Mesenchymal stem cell (in vitro differentiated cells and primary cell): ENCODE data around the gene AK9.

Source experiments
- DNase-seq: peaks from one replicate; pipeline ENCODE4 v3.0.0-alpha.2; 2013
- H2AFZ ChIP-seq: one replicate; pipeline ENCODE4 v1.6.1; 2013; ENCODE audit warnings: low read depth, mild to moderate bottlenecking, control low read depth, inconsistent platforms, low read length, moderate library complexity
- H2AK5ac ChIP-seq: 2 replicates; pipeline ENCODE4 v1.6.1; 2013; ENCODE audit warnings: low read length, moderate library complexity, mild to moderate bottlenecking, inconsistent platforms; ENCODE audit not compliant: severe bottlenecking
- H2BK120ac ChIP-seq: one replicate; pipeline ENCODE4 v1.6.1; 2013; ENCODE audit warnings: low read depth, mild to moderate bottlenecking, inconsistent platforms, low read length, moderate library complexity
- H2BK12ac ChIP-seq, 2 experiments: one replicate each; pipeline ENCODE4 v1.6.1; 2013; ENCODE audit warnings: inconsistent platforms in 2 of 2, low read length in 2 of 2, mild to moderate bottlenecking in 2 of 2, moderate library complexity in 2 of 2, control low read depth in 1 of 2
- H2BK15ac ChIP-seq: one replicate; pipeline ENCODE4 v1.6.1; 2013; ENCODE audit warnings: mild to moderate bottlenecking, low read depth, inconsistent platforms; ENCODE audit not compliant: poor library complexity, severe bottlenecking
- H2BK5ac ChIP-seq: 2 replicates; pipeline ENCODE4 v1.6.1; 2013; ENCODE audit warnings: low read depth, mild to moderate bottlenecking, low read length, control low read depth, inconsistent platforms; ENCODE audit not compliant: poor library complexity, severe bottlenecking
- H3K14ac ChIP-seq, 2 experiments: one replicate each; pipeline ENCODE4 v1.6.1; 2013; ENCODE audit warnings: inconsistent platforms in 2 of 2, low read length in 2 of 2, control low read depth in 1 of 2, mild to moderate bottlenecking in 1 of 2, moderate library complexity in 1 of 2
- H3K18ac ChIP-seq, 2 experiments: one replicate each; pipeline ENCODE4 v1.6.1; 2013; ENCODE audit warnings: inconsistent platforms in 2 of 2, low read length in 2 of 2, control low read depth in 1 of 2, low read depth in 1 of 2, mild to moderate bottlenecking in 1 of 2
- H3K23ac ChIP-seq, 2 experiments: one replicate each; pipeline ENCODE4 v1.6.1; 2013; ENCODE audit warnings: inconsistent platforms in 2 of 2, low read length in 2 of 2, mild to moderate bottlenecking in 2 of 2, moderate library complexity in 2 of 2, control low read depth in 1 of 2
- H3K27ac ChIP-seq: 2 replicates; pipeline ENCODE4 v1.5.1; 2013; ENCODE audit warnings: mild to moderate bottlenecking, moderate library complexity, low read length, control low read depth, inconsistent platforms; ENCODE audit not compliant: poor library complexity, severe bottlenecking
- H3K27me3 ChIP-seq, 2 experiments: 2 replicates each; pipeline versions ENCODE4 v1.6.1 to v1.7.0; 2013; ENCODE audit warnings: low read length in 2 of 2, mild to moderate bottlenecking in 2 of 2, moderate library complexity in 2 of 2, control low read depth in 1 of 2, inconsistent platforms in 1 of 2; ENCODE audit not compliant: control insufficient read depth in 1 of 2, insufficient read depth in 1 of 2
- H3K36me3 ChIP-seq, 2 experiments: 2 replicates each; pipeline versions ENCODE4 v1.6.1 to v1.7.0; 2013; ENCODE audit warnings: low read length in 2 of 2, control low read depth in 1 of 2, inconsistent platforms in 1 of 2, low read depth in 1 of 2, mild to moderate bottlenecking in 1 of 2; ENCODE audit not compliant: insufficient read depth in 2 of 2, control insufficient read depth in 1 of 2
- H3K4ac ChIP-seq, 2 experiments: one replicate each; pipeline ENCODE4 v1.6.1; 2013; ENCODE audit warnings: inconsistent platforms in 2 of 2, low read length in 2 of 2, mild to moderate bottlenecking in 2 of 2, moderate library complexity in 2 of 2, control low read depth in 1 of 2, low read depth in 1 of 2
- H3K4me1 ChIP-seq: 2 replicates; pipeline ENCODE4 v1.6.1; 2013; ENCODE audit warnings: low read depth, low read length, control low read depth; ENCODE audit not compliant: control insufficient read depth, insufficient read depth
- H3K4me2 ChIP-seq: 2 replicates; pipeline ENCODE4 v1.6.1; 2013; ENCODE audit warnings: low read length, mild to moderate bottlenecking, inconsistent platforms; ENCODE audit not compliant: poor library complexity, severe bottlenecking
- H3K4me3 ChIP-seq, 2 experiments: 2 replicates each; pipeline versions ENCODE4 v1.5.1 to v1.7.0; 2013; ENCODE audit warnings: low read length in 2 of 2, mild to moderate bottlenecking in 2 of 2, control low read depth in 1 of 2, low read depth in 1 of 2; ENCODE audit not compliant: insufficient read depth in 1 of 2
- H3K79me1 ChIP-seq: replicated peaks from 2 replicates; pipeline ENCODE4 v1.6.1; 2013; ENCODE audit warnings: mild to moderate bottlenecking, control low read depth, low read length, inconsistent platforms; ENCODE audit not compliant: poor library complexity, severe bottlenecking
- H3K9ac ChIP-seq: 2 replicates; pipeline ENCODE4 v1.7.0; 2013; ENCODE audit warnings: mild to moderate bottlenecking, low read length, moderate library complexity
- H3K9me3 ChIP-seq: 2 replicates; pipeline ENCODE4 v1.7.0; 2013; ENCODE audit warnings: mild to moderate bottlenecking, low read length; ENCODE audit not compliant: control insufficient read depth
- H4K8ac ChIP-seq: one replicate; pipeline ENCODE4 v1.6.1; 2013; ENCODE audit warnings: inconsistent platforms, mild to moderate bottlenecking, low read length, moderate library complexity
- H4K91ac ChIP-seq: one replicate; pipeline ENCODE4 v1.6.1; 2013; ENCODE audit warnings: mild to moderate bottlenecking, low read length, inconsistent platforms
- WGBS: methylation state at CpG from one replicate; pipeline ENCODE4 v1.1.7; 2013; ENCODE audit warnings: mixed read lengths; 5-methylcytosine and 5-hydroxymethylcytosine counted together

The AK9 gene

GRCh38 chr6:109455437-109456110 is 235.4 kb downstream of the AK9 start, which contains the start of gene MICAL1:
Gene MICAL1, minus strand, starts transcription at chr6:109455772. Its CDS starts 1,576 bp downstream, at chr6:109454196.
- H4K8ac ChIP-seq: peak within 1 kb of the TSS; percentile 89
- H3K4me3 ChIP-seq: peak within 1 kb of the TSS; percentile 95
- peak within 1 kb of the TSS; percentile 98 for H3K4me2 ChIP-seq
- H3K9ac ChIP-seq: peak within 1 kb of the TSS; percentile 91
- H3K27ac ChIP-seq: no peak within 1 kb of the TSS
- H3K18ac ChIP-seq: peak within 1 kb of the TSS; percentile 91 to 95
- peak within 1 kb of the TSS; percentile 96 for H2AFZ ChIP-seq
- peak within 1 kb of the TSS in 1 of 2 experiments; percentile 57 for H3K23ac ChIP-seq
- H2BK15ac ChIP-seq: peak within 1 kb of the TSS; percentile 84
- H2BK5ac ChIP-seq: peak within 1 kb of the TSS; percentile 61
- WGBS: under 1% methylated on average over 34 of the region's 70 CpGs
- peak within 1 kb of the TSS in 1 of 2 experiments; percentile 96 for H3K14ac ChIP-seq
- peak within 1 kb of the TSS; percentile 94 for H4K91ac ChIP-seq
- peaks cover 29 to 30% of the 10 kb centered on the region in 2 experiments for H3K36me3 ChIP-seq
- H3K27me3 ChIP-seq: no peaks in the 10 kb centered on the region
- H2AK5ac ChIP-seq: no peak within 1 kb of the TSS
- DNase-seq: peak; percentile 64
- H3K79me1 ChIP-seq: peaks cover 27% of the 10 kb centered on the region
- peak within 1 kb of the TSS; percentile 76 to 89 for H3K4ac ChIP-seq
- H3K4me1 ChIP-seq: peaks cover 20% of the 10 kb centered on the region
- H3K9me3 ChIP-seq: no peaks in the 10 kb centered on the region
- peak within 1 kb of the TSS; percentile 21 to 43 for H2BK12ac ChIP-seq
- H2BK120ac ChIP-seq: peak within 1 kb of the TSS; percentile 73

- 7% methylated on average over 36 of the region's 48 CpGs for WGBS
- H3K9ac ChIP-seq: peak overlapping the region; percentile 91
Observed at GRCh38 chr6:109454496-109455436, 236.2 kb downstream of the AK9 start.

GRCh38 chr6:109453594-109454495 is 237.2 kb downstream of the AK9 start:
- Histone ChIP-seq H3K4ac (no peak overlapping the region), H3K27ac (no peak overlapping the region)

More at GRCh38 chr6:109454496-109455436, 236.2 kb downstream of the AK9 start:
- peak overlapping the region; percentile 71 for H2BK15ac ChIP-seq
- DNase-seq: peak; percentile 46
- peak overlapping the region in 1 of 2 experiments; percentile 96 for H3K14ac ChIP-seq
- peak overlapping the region; percentile 95 for H3K4me3 ChIP-seq
- H2AK5ac ChIP-seq: no peak overlapping the region
- H2BK120ac ChIP-seq: peak overlapping the region; percentile 73
- H2BK12ac ChIP-seq: peak overlapping the region; percentile 21 to 29
- peak overlapping the region; percentile 88 for H2AFZ ChIP-seq
- H3K23ac ChIP-seq: peak overlapping the region in 1 of 2 experiments; percentile 57
- H3K79me1 ChIP-seq: peaks cover 30% of the 10 kb centered on the region
- peaks cover 31 to 34% of the 10 kb centered on the region in 2 experiments for H3K36me3 ChIP-seq
- no peaks in the 10 kb centered on the region for H3K27me3 ChIP-seq
- H3K4me1 ChIP-seq: peaks cover 20% of the 10 kb centered on the region
- peak overlapping the region; percentile 76 to 89 for H3K4ac ChIP-seq
- H4K8ac ChIP-seq: peak overlapping the region; percentile 89
- peak overlapping the region; percentile 90 for H3K4me2 ChIP-seq
- H4K91ac ChIP-seq: peak overlapping the region; percentile 94
- H3K27ac ChIP-seq: no peak overlapping the region
- peak overlapping the region; percentile 61 for H2BK5ac ChIP-seq
- no peaks in the 10 kb centered on the region for H3K9me3 ChIP-seq
- peak overlapping the region; percentile 91 to 95 for H3K18ac ChIP-seq

More at GRCh38 chr6:109453594-109454495, 237.2 kb downstream of the AK9 start:
- H3K36me3 ChIP-seq: peaks cover 34 to 42% of the 10 kb centered on the region in 2 experiments
- no peaks in the 10 kb centered on the region for H3K9me3 ChIP-seq
- no peak overlapping the region for H2AK5ac ChIP-seq
- DNase-seq: no peak
- H3K14ac ChIP-seq: peak overlapping the region in 1 of 2 experiments; percentile 22
- no peak overlapping the region for H3K4me2 ChIP-seq
- H3K9ac ChIP-seq: peak overlapping the region; percentile 91
- no peak overlapping the region for H3K23ac ChIP-seq
- no peak overlapping the region for H2BK120ac ChIP-seq
- H3K4me1 ChIP-seq: peaks cover 20% of the 10 kb centered on the region
- peak overlapping the region in 1 of 2 experiments; percentile 45 for H3K18ac ChIP-seq
- peak overlapping the region; percentile 19 for H4K8ac ChIP-seq
- H2BK15ac ChIP-seq: no peak overlapping the region
- peak overlapping the region in 1 of 2 experiments; percentile 95 for H3K4me3 ChIP-seq
- H2AFZ ChIP-seq: no peak overlapping the region
- peaks cover 32% of the 10 kb centered on the region for H3K79me1 ChIP-seq
- no peak overlapping the region for H2BK12ac ChIP-seq
- peak overlapping the region; percentile 66 for H4K91ac ChIP-seq
- no peak overlapping the region for H2BK5ac ChIP-seq
- H3K27me3 ChIP-seq: no peaks in the 10 kb centered on the region
- 97% methylated on average over 27 of the region's 27 CpGs for WGBS
